ENCODE data around the gene YIPF6.

DNA sequence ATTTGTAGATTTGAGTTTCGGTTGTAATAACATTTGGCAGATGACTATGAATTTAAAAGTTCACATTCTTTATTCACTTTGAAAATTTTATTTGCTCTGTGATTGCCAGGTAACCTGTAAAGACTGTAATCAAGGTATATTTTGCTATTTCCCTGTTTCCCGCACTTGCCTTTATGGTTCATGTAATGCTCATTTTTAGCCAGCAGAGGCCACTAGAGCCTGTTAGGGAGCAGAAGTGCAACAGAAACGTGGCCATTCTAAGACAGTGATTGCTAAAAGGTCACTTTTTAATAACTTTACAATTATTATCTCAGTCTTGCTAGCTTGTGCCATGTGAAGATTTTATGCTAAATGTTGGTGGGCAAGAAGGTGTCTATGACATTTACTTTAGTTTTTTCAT is 12.4 kb downstream of the YIPF6 start:
- TF ChIP-seq, protein P1, sequence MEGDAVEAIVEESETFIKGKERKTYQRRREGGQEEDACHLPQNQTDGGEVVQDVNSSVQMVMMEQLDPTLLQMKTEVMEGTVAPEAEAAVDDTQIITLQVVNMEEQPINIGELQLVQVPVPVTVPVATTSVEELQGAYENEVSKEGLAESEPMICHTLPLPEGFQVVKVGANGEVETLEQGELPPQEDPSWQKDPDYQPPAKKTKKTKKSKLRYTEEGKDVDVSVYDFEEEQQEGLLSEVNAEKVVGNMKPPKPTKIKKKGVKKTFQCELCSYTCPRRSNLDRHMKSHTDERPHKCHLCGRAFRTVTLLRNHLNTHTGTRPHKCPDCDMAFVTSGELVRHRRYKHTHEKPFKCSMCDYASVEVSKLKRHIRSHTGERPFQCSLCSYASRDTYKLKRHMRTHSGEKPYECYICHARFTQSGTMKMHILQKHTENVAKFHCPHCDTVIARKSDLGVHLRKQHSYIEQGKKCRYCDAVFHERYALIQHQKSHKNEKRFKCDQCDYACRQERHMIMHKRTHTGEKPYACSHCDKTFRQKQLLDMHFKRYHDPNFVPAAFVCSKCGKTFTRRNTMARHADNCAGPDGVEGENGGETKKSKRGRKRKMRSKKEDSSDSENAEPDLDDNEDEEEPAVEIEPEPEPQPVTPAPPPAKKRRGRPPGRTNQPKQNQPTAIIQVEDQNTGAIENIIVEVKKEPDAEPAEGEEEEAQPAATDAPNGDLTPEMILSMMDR (IDR thresholded peaks at IDR 0.05; ENCODE audit: borderline replicate concordance, extremely low read depth, low read length, poor library complexity, severe bottlenecking) = peak; percentile 68
- TF ChIP-seq EZH2 (IDR thresholded peaks at IDR 0.05; ENCODE audit: borderline replicate concordance, low read depth, low read length, severe bottlenecking) = no peak
